ENCODE results near the gene GLB1L3. TPM values are rescaled to one million over a fixed set of nuclear protein-coding genes. Genes with fewer than 3 reads are reported as not detected.

GLB1L3 gene
- total RNA-seq, 1 experiment from 2014 or later = not detected

GRCh38 chr11:134337051-134337450 is 60.9 kb downstream of the GLB1L3 start:
- H3K27ac Mint-ChIP-seq (ENCODE audit: unreplicated experiment) = no peak overlapping the region

DNA sequence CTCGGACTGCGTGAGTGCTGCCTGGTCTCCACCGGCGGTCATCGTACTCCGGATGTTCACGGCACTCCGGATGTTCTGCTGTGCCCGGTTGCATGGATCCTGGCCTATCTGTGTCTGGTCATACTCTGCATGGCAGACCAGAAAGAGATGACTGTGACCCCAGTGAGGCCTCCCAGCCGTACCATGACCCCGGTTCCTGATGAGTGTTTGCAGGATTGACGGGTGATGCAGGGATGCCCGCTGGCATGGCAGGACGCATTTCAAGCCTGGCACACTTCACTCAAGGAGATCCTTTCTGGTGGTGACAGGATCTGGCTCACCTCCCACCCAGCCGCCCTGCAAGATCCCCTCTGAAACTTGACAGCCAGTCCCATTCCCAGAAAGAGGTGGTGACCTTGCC is 61.9 kb downstream of the GLB1L3 start:
- no peaks in the 10 kb centered on the region for H3K9me3 Mint-ChIP-seq (ENCODE audit: unreplicated experiment)
- H3K27ac Mint-ChIP-seq (ENCODE audit: unreplicated experiment) = no peak overlapping the region
- H3K4me1 ChIP-seq = peaks cover 5% of the 10 kb centered on the region; the same call in 1 of the 2 replicates
- BruUV-seq (replicated peaks) = no TSS peak
- CTCF ChIA-PET = no interaction called here
- intact Hi-C loops (cut with micrococcal nuclease; ENCODE audit: unreplicated experiment) = no loop called here
- no peaks in the 10 kb centered on the region for H3K27me3 ChIP-seq (replicated peaks; ENCODE audit: control insufficient read depth, insufficient read depth, low read length)
- H3K4me1 Mint-ChIP-seq (ENCODE audit: low read depth, unreplicated experiment) = peaks cover 18% of the 10 kb centered on the region
- H3K4me3 ChIP-seq (ENCODE audit: low read depth, low read length) = no peak overlapping the region
- POLR2A ChIA-PET = no interaction called here
- H3K36me3 Mint-ChIP-seq (ENCODE audit: insufficient read depth, unreplicated experiment) = no peaks in the 10 kb centered on the region
- no peak overlapping the region for H3K4me3 Mint-ChIP-seq (ENCODE audit: unreplicated experiment)
- no peaks in the 10 kb centered on the region for H3K9me3 ChIP-seq
- DNase-seq = no peak
- H3K27me3 Mint-ChIP-seq (ENCODE audit: insufficient read depth, unreplicated experiment) = peaks cover 9% of the 10 kb centered on the region
- no peaks in the 10 kb centered on the region for H3K36me3 ChIP-seq (ENCODE audit: control insufficient read depth, insufficient read depth, low read length)
- TF ChIP-seq, protein P1, sequence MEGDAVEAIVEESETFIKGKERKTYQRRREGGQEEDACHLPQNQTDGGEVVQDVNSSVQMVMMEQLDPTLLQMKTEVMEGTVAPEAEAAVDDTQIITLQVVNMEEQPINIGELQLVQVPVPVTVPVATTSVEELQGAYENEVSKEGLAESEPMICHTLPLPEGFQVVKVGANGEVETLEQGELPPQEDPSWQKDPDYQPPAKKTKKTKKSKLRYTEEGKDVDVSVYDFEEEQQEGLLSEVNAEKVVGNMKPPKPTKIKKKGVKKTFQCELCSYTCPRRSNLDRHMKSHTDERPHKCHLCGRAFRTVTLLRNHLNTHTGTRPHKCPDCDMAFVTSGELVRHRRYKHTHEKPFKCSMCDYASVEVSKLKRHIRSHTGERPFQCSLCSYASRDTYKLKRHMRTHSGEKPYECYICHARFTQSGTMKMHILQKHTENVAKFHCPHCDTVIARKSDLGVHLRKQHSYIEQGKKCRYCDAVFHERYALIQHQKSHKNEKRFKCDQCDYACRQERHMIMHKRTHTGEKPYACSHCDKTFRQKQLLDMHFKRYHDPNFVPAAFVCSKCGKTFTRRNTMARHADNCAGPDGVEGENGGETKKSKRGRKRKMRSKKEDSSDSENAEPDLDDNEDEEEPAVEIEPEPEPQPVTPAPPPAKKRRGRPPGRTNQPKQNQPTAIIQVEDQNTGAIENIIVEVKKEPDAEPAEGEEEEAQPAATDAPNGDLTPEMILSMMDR (IDR thresholded peaks at IDR 0.05; ENCODE audit: insufficient read depth in 1 of 2, low read depth in 1 of 2, low read length in 1 of 2, severe bottlenecking in 1 of 2, unreplicated experiment in 1 of 2) = no peak

More at GRCh38 chr11:134337051-134337450, 60.9 kb downstream of the GLB1L3 start:
- Histone ChIP-seq H3K36me3 (ENCODE audit: control insufficient read depth, insufficient read depth, low read length) (no peaks in the 10 kb centered on the region), H3K4me1 (peaks cover 5% of the 10 kb centered on the region; the same call in 1 of the 2 replicates), H3K4me3 (ENCODE audit: low read depth, low read length) (no peak overlapping the region), H3K27me3 (replicated peaks; ENCODE audit: control insufficient read depth, insufficient read depth, low read length) (no peaks in the 10 kb centered on the region), H3K9me3 (no peaks in the 10 kb centered on the region)
- H3K9me3 Mint-ChIP-seq (ENCODE audit: unreplicated experiment) = no peaks in the 10 kb centered on the region
- ChIA-PET CTCF (no interaction called here), POLR2A (no interaction called here)
- TF ChIP-seq, protein P1 (IDR thresholded peaks at IDR 0.05; ENCODE audit: insufficient read depth in 1 of 2, low read depth in 1 of 2, low read length in 1 of 2, severe bottlenecking in 1 of 2, unreplicated experiment in 1 of 2) = no peak
- intact Hi-C loops (cut with micrococcal nuclease; ENCODE audit: unreplicated experiment) = no loop called here
- H3K27me3 Mint-ChIP-seq (ENCODE audit: insufficient read depth, unreplicated experiment) = peaks cover 15% of the 10 kb centered on the region
- H3K36me3 Mint-ChIP-seq (ENCODE audit: insufficient read depth, unreplicated experiment) = no peaks in the 10 kb centered on the region
- peaks cover 25% of the 10 kb centered on the region for H3K4me1 Mint-ChIP-seq (ENCODE audit: low read depth, unreplicated experiment)
- BruUV-seq (replicated peaks) = no TSS peak
- no peak overlapping the region for H3K4me3 Mint-ChIP-seq (ENCODE audit: unreplicated experiment)
- no peak for DNase-seq

DNA sequence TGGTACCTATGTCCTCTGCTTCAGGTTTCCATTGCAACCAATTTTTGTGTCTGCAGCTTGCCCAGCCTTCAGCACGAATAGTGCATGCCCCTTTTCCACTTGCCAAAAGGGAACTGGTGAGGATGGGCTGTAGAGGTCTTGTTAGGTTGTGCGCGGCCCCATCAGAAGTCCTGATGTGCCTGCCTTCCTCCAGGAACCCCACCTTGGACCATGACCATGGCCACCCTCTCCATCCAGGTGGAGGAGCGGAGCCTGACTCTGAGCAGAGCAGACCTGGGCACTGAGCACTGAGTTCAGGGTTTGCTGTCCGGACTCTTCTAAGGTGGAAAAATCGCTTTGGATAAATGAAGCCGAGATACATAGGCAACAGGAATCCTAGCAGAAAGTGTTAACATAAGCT is 62.5 kb downstream of the GLB1L3 start:
- intact Hi-C loops (cut with micrococcal nuclease; ENCODE audit: unreplicated experiment) = no loop called here
- H3K27ac Mint-ChIP-seq (ENCODE audit: unreplicated experiment) = no peak overlapping the region
- CTCF ChIA-PET = no interaction called here
- POLR2A ChIA-PET = no interaction called here
- H3K4me1 Mint-ChIP-seq (ENCODE audit: low read depth, unreplicated experiment) = peaks cover 13% of the 10 kb centered on the region
- peaks cover 3% of the 10 kb centered on the region for H3K27me3 Mint-ChIP-seq (ENCODE audit: insufficient read depth, unreplicated experiment)
- DNase-seq = no peak
- Histone ChIP-seq H3K4me3 (ENCODE audit: low read depth, low read length) (no peak overlapping the region), H3K27me3 (replicated peaks; ENCODE audit: control insufficient read depth, insufficient read depth, low read length) (no peaks in the 10 kb centered on the region), H3K4me1 (peaks cover 5% of the 10 kb centered on the region; the same call in 1 of the 2 replicates), H3K36me3 (ENCODE audit: control insufficient read depth, insufficient read depth, low read length) (no peaks in the 10 kb centered on the region), H3K9me3 (no peaks in the 10 kb centered on the region)
- H3K4me3 Mint-ChIP-seq (ENCODE audit: unreplicated experiment) = no peak overlapping the region
- no peaks in the 10 kb centered on the region for H3K9me3 Mint-ChIP-seq (ENCODE audit: unreplicated experiment)
- TF ChIP-seq, protein P1 (IDR thresholded peaks at IDR 0.05; ENCODE audit: insufficient read depth in 1 of 2, low read depth in 1 of 2, low read length in 1 of 2, severe bottlenecking in 1 of 2, unreplicated experiment in 1 of 2) = no peak
- H3K36me3 Mint-ChIP-seq (ENCODE audit: insufficient read depth, unreplicated experiment) = no peaks in the 10 kb centered on the region
- no TSS peak for BruUV-seq (replicated peaks)

Measured in Caco-2 (cell line).